Neural cell (in vitro differentiated cells): ENCODE results near the gene C4orf36. TPM values are rescaled to one million over a fixed set of nuclear protein-coding genes. Genes with fewer than 3 reads are reported as not detected.

Experiments
- H2AFZ ChIP-seq: fragments of 200-600, 300-800 bp; sonication (generic), shearing (Covaris generic); 2 replicates; pipeline ENCODE4 v1.6.0; 2014; ENCODE audit warnings: low read depth, mild to moderate bottlenecking, antibody characterized with exemption, low read length, moderate library complexity
- H3F3A ChIP-seq: fragments of 200-600 bp; shearing (Covaris generic); 2 replicates; pipeline ENCODE4 v1.6.1; 2016; ENCODE audit warnings: mild to moderate bottlenecking, moderate library complexity, mixed read lengths, antibody characterized with exemption, low read length; ENCODE audit not compliant: insufficient read depth, poor library complexity, severe bottlenecking
- H3K27ac ChIP-seq: fragments of 200-600, 300-800 bp; sonication (generic), shearing (Covaris generic); 2 replicates; pipeline ENCODE4 v1.5.1; 2014; ENCODE audit warnings: mild to moderate bottlenecking, low read length, moderate library complexity
- H3K27me3 ChIP-seq: fragments of 300-800, 200-600 bp; sonication (generic), shearing (Covaris generic); 2 replicates; pipeline ENCODE4 v1.6.0; 2014; ENCODE audit warnings: mild to moderate bottlenecking, low read depth, low read length, moderate library complexity; ENCODE audit not compliant: insufficient read depth
- H3K36me3 ChIP-seq: fragments of 300-800, 200-600 bp; sonication (generic), shearing (Covaris generic); 2 replicates; pipeline ENCODE4 v1.5.1; 2014; ENCODE audit warnings: mild to moderate bottlenecking, antibody characterized with exemption, low read length, moderate library complexity; ENCODE audit not compliant: insufficient read depth
- H3K4me2 ChIP-seq: fragments of 300-800, 200-600 bp; sonication (generic), shearing (Covaris generic); 2 replicates; pipeline ENCODE4 v1.6.0; 2014; ENCODE audit warnings: mild to moderate bottlenecking, low read length
- H3K4me3 ChIP-seq: fragments of 300-800, 200-600 bp; sonication (generic), shearing (Covaris generic); 2 replicates; pipeline ENCODE4 v1.5.1; 2014; ENCODE audit warnings: mild to moderate bottlenecking, low read length, moderate library complexity
- H3K79me2 ChIP-seq: fragments of 200-600 bp; shearing (Covaris generic); replicated peaks from 2 replicates; pipeline ENCODE4 v1.6.0; 2014; ENCODE audit warnings: mild to moderate bottlenecking, low read length, moderate library complexity; ENCODE audit not compliant: insufficient read depth
- H3K9ac ChIP-seq: fragments of 300-800, 200-600 bp; sonication (generic), shearing (Covaris generic); 2 replicates; pipeline ENCODE4 v1.6.1; 2016; ENCODE audit warnings: mild to moderate bottlenecking, low read length, mixed read lengths
- H3K9me2 ChIP-seq: fragments of 200-600 bp; shearing (Covaris generic); 2 replicates; pipeline ENCODE4 v1.6.1; 2016; ENCODE audit warnings: mild to moderate bottlenecking, low read length, mixed read lengths; ENCODE audit not compliant: insufficient read depth
- H3K9me3 ChIP-seq: fragments of 200-600, 300-800 bp; sonication (generic), shearing (Covaris generic); 2 replicates; pipeline ENCODE4 v1.6.1; 2016; ENCODE audit warnings: mild to moderate bottlenecking, mixed run types, low read length, moderate library complexity, mixed read lengths
- H4K20me1 ChIP-seq: fragments of 200-600 bp; shearing (Covaris generic); 2 replicates; pipeline ENCODE4 v1.6.1; 2016; ENCODE audit warnings: mild to moderate bottlenecking, mixed run types; ENCODE audit not compliant: insufficient read depth
- EP300 ChIP-seq: fragments of 450-650 bp; conservative IDR thresholded peaks from 2 replicates; pipeline ENCODE4 v1.6.1; 2014; ENCODE audit warnings: antibody characterized with exemption, mild to moderate bottlenecking, moderate library complexity; ENCODE audit not compliant: poor library complexity, severe bottlenecking
- EZH2 ChIP-seq: fragments of 200-600, 300-800 bp; shearing (Covaris generic), sonication (generic); IDR thresholded peaks from 2 replicates; pipeline ENCODE4 v1.6.1; 2014; ENCODE audit warnings: antibody characterized with exemption, low read length, borderline replicate concordance, mild to moderate bottlenecking; ENCODE audit not compliant: insufficient read depth, poor library complexity, severe bottlenecking
- MXI1 ChIP-seq: fragments of 450-650 bp; conservative IDR thresholded peaks from 2 replicates; pipeline ENCODE4 v1.6.1; 2014; ENCODE audit warnings: antibody characterized with exemption, mild to moderate bottlenecking; ENCODE audit not compliant: poor library complexity, severe bottlenecking
- POLR2AphosphoS5 ChIP-seq: IDR thresholded peaks from 2 replicates; pipeline ENCODE4 v1.6.1; 2012
- SMC3 ChIP-seq: fragments of 450-650 bp; conservative IDR thresholded peaks from 2 replicates; pipeline ENCODE4 v1.6.1; 2014; ENCODE audit warnings: antibody characterized with exemption, mild to moderate bottlenecking, moderate library complexity; ENCODE audit not compliant: poor library complexity
- TAF1 ChIP-seq: IDR thresholded peaks from 2 replicates; pipeline ENCODE4 v1.6.1; 2012; ENCODE audit warnings: low read depth
- polyA plus RNA-seq: library from polyadenylated mRNA; depleted of rRNA; stranded (reverse); fragments of >200 nt; gene quantifications from 2 replicates; pipeline ENCODE4 v1.2.3, GENCODE V29; 2014
- TF ChIP-seq, protein P1 (sequence below): IDR thresholded peaks from 2 replicates; pipeline ENCODE4 v1.6.1; 2012; ENCODE audit warnings: borderline replicate concordance
- TF ChIP-seq, protein P2 (sequence below): fragments of 450-650 bp; IDR thresholded peaks from 2 replicates; pipeline ENCODE4 v1.5.1; 2014; ENCODE audit warnings: antibody characterized with exemption, mild to moderate bottlenecking, moderate library complexity; ENCODE audit not compliant: poor library complexity, severe bottlenecking

C4orf36 gene
- polyA plus RNA-seq, 1 donor from 2014 or later: 1.5 TPM

- Histone ChIP-seq H3K27me3 (peaks cover 2% of the 10 kb centered on the region), H4K20me1 (no peaks in the 10 kb centered on the region), H3K4me2 (peak overlapping the region; percentile 79), H3K9me2 (no peaks in the 10 kb centered on the region), H3K9me3 (no peaks in the 10 kb centered on the region), H3F3A (no peaks in the 10 kb centered on the region), H3K9ac (peak overlapping the region; percentile 76), H2AFZ (peak overlapping the region; percentile 91), H3K4me3 (peak overlapping the region; percentile 92), H3K79me2 (no peaks in the 10 kb centered on the region), H3K36me3 (no peaks in the 10 kb centered on the region), H3K27ac (peak overlapping the region; percentile 46)
- no peak for TF ChIP-seq TAF1
- TF ChIP-seq MXI1: no peak
- no peak for TF ChIP-seq POLR2AphosphoS5
- TF ChIP-seq EP300: no peak
- TF ChIP-seq SMC3: no peak
- TF ChIP-seq, protein P1, sequence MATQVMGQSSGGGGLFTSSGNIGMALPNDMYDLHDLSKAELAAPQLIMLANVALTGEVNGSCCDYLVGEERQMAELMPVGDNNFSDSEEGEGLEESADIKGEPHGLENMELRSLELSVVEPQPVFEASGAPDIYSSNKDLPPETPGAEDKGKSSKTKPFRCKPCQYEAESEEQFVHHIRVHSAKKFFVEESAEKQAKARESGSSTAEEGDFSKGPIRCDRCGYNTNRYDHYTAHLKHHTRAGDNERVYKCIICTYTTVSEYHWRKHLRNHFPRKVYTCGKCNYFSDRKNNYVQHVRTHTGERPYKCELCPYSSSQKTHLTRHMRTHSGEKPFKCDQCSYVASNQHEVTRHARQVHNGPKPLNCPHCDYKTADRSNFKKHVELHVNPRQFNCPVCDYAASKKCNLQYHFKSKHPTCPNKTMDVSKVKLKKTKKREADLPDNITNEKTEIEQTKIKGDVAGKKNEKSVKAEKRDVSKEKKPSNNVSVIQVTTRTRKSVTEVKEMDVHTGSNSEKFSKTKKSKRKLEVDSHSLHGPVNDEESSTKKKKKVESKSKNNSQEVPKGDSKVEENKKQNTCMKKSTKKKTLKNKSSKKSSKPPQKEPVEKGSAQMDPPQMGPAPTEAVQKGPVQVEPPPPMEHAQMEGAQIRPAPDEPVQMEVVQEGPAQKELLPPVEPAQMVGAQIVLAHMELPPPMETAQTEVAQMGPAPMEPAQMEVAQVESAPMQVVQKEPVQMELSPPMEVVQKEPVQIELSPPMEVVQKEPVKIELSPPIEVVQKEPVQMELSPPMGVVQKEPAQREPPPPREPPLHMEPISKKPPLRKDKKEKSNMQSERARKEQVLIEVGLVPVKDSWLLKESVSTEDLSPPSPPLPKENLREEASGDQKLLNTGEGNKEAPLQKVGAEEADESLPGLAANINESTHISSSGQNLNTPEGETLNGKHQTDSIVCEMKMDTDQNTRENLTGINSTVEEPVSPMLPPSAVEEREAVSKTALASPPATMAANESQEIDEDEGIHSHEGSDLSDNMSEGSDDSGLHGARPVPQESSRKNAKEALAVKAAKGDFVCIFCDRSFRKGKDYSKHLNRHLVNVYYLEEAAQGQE: no peak
- no peak for TF ChIP-seq EZH2
- TF ChIP-seq, protein P2, sequence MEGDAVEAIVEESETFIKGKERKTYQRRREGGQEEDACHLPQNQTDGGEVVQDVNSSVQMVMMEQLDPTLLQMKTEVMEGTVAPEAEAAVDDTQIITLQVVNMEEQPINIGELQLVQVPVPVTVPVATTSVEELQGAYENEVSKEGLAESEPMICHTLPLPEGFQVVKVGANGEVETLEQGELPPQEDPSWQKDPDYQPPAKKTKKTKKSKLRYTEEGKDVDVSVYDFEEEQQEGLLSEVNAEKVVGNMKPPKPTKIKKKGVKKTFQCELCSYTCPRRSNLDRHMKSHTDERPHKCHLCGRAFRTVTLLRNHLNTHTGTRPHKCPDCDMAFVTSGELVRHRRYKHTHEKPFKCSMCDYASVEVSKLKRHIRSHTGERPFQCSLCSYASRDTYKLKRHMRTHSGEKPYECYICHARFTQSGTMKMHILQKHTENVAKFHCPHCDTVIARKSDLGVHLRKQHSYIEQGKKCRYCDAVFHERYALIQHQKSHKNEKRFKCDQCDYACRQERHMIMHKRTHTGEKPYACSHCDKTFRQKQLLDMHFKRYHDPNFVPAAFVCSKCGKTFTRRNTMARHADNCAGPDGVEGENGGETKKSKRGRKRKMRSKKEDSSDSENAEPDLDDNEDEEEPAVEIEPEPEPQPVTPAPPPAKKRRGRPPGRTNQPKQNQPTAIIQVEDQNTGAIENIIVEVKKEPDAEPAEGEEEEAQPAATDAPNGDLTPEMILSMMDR: no peak
Observed at GRCh38 chr4:86892636-86892960, 376 bp upstream of the C4orf36 start.

- Histone ChIP-seq H3K9me3 (no peaks in the 10 kb centered on the region), H3K27me3 (peaks cover 2% of the 10 kb centered on the region), H2AFZ (no peak overlapping the region), H3F3A (no peaks in the 10 kb centered on the region), H3K9me2 (no peaks in the 10 kb centered on the region), H3K4me2 (no peak overlapping the region), H3K36me3 (no peaks in the 10 kb centered on the region), H3K79me2 (no peaks in the 10 kb centered on the region), H4K20me1 (no peaks in the 10 kb centered on the region), H3K9ac (no peak overlapping the region), H3K27ac (no peak overlapping the region), H3K4me3 (no peak overlapping the region)
- TF ChIP-seq TAF1 (no peak), SMC3 (no peak), MXI1 (no peak)
Observed at GRCh38 chr4:86890790-86891189, 1.4 kb downstream of the C4orf36 start.

GRCh38 chr4:86879641-86880040 is 12.6 kb downstream of the C4orf36 start:
- H3K36me3 ChIP-seq: no peaks in the 10 kb centered on the region
- H2AFZ ChIP-seq: no peak overlapping the region
- H4K20me1 ChIP-seq: no peaks in the 10 kb centered on the region
- peaks cover 11% of the 10 kb centered on the region for H3K9me3 ChIP-seq
- H3K79me2 ChIP-seq: no peaks in the 10 kb centered on the region
- no peaks in the 10 kb centered on the region for H3F3A ChIP-seq
- H3K4me3 ChIP-seq: no peak overlapping the region
- no peak for TF ChIP-seq EZH2
- TF ChIP-seq POLR2AphosphoS5: no peak
- no peak for TF ChIP-seq TAF1
- no peaks in the 10 kb centered on the region for H3K9me2 ChIP-seq
- no peak overlapping the region for H3K27ac ChIP-seq
- H3K4me2 ChIP-seq: no peak overlapping the region
- no peaks in the 10 kb centered on the region for H3K27me3 ChIP-seq
- H3K9ac ChIP-seq: no peak overlapping the region
